HL-60/S4 (cell line): ENCODE measurements around the gene CCNQ.

Source experiments
- in situ Hi-C: fragments of 300-500 bp; cut with MboI; formaldehyde crosslinking; loops from 2 replicates; pipeline ENCODE4 v1.14.3; 2022; ENCODE audit warnings: low sequenced_read_pairs

The CCNQ gene

DNA sequence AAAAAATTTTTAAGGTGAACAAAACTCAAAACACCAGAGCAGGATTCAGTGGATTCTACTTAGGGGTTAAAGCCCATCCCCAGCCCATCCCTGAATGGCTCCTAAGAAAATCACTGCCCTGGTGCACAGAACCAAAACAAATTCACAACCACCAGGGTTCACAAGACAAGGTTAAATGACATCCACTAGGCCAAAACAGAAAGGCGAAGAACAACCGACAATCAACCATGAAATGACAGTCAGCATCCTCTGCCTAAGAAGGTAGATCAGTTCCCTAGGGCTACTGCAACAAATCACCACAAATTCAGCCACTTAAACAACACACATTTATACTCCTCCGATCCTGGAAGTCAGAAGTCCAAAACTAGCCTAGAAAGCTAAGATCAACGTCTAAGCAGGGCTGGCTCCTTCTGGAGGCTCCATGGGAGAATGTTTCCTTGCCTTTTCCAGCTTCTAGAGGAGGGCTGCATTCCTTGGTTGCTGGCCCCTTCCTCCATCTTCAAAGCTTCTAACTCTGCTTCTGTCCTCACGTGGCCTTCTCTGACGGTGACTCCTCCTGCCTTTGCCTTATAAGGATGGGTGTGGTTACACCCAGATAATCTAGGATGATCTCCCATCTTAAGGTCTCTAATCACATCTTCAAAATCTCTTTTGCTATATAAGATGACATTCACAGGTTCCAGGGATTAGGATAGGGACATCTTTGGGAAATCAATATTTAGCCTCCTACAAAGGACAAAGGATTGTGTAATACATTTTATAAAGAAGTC, 1.8 kb downstream of the CCNQ start:
- in situ Hi-C loops: no loop called here

DNA sequence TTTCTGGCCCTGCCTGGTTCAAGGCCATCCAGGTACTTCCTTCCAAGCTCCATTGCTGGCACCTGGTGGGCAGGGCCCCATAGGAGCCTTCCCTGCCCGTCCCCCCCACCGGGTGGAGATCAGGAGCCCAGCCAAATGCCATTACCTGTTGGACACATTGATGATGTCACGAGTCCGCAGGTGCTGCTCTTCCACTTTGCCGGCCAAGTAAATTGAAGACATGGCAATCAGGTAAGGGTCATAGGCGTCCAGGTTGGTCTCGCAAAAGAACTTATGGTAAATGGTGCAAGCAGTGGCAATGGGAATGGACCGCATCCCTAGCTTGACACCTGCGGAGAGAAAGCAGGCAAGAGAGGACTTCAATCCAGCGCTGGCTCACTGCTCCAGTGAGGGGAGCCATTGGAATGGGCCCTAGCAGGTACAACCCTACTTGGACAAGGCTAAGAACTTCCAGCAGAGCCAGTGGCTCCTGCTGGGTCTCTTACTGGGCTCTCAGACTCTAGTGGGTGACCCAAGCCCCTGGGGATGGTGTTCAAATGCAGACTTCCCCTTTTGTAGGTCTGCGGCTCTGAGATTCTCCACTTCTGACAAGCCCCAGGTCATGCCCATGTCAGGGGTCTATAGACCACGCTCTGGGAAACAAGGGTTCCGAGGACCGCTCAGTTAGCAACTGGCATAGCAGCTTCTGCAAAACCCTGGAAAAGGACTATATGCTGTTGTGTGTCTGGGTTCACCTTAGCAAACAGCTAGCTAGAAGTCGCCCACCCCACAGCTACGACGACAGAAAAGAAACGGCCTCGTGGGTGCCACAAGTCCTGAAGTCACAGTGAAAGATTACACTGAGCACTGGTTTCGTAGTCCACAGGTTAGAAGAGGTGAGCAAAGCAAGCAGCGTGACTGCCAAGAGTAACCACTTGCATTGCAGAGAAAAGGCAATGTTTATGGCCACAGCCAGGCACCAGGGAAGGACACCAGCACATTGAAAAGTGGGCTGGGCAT, 2.8 kb downstream of the CCNQ start:
- in situ Hi-C loops: no loop called here

DNA sequence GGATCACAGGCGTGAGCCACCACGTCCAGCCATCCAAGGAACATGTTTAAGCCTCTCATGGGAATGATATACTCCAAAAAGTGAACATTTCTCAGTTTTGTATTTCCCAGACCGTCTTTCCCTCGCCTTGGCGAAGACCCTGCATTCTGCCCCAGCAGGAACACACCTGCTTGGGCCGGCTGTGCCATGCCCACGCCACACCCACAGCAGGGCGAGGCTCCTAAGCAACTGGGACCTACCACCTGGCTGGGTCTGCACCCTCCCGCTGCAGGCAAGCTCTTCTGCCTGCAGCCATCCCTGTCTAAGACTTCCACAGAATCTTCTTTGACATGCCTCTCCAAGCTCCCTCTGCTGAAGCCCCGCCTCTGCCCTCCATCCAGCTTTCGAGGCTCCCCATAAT, 3.6 kb downstream of the CCNQ start:
- in situ Hi-C loops: no loop called here

DNA sequence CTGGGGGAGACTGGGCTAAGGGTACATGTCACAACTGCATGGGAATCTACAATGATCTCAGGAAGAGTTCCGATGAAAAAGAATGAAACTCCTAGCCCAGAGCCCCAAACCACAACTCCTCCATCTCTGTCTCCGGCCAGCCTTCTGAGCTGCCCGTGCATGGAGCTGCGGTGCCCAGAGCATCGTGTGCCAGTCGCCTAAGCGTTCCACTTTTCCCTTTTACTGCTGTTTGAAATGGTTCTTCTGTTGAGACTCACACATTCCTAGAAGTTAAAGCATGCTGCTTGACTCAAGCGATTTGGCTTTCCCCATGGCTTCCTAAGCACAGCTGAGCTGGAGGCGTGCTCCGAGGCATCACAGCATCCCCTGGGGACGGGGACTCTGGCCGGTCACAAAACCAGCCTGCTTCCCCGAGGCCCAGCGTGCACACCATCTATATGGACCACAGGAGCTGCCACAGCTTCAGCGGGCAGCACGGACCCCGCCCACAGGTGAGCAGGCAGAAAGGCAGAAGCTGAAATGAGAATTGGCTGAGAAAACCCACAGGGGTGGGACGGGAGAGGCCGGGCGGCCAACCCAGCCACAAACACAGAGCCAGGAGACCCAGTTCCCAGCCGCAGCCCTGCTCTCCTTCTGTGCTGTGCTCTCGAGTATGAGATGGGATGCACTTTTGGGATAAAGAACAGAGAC, 5.0 kb downstream of the CCNQ start:
- in situ Hi-C loops: no loop called here

DNA sequence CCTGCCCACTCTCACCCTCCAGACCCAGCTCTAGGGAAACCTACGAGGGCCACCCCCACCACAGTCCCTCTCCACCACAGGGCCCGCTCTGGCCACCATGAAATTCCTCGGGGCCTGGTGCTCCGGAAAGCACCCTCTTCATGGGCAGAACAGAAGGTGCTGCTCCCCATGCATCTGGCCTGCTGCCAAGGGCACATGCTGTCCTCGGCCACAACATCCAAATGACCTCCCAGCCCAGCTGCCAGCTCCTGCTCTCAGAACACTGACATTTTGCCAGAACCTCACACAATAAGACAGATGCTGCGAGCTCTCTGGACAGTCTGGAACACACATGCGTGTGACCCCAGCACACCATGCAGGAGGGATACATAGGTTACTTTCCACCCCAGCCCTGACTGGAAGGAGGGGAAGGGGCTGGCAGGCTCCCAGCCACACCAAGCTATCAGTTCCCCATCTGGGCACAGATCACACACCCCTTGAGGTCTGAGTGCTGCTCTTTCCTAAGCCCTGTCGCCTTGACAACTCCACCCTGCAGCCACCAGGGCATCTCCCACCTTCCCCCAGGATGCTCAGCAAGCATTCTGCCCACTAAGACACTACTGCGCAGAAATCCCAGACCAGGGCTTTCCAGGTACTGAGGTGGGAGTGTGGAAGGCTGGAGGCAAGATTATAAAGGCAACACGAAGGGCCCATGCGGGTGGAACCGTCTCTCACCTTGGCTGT, 5.8 kb downstream of the CCNQ start:
- in situ Hi-C loops: no loop called here

DNA sequence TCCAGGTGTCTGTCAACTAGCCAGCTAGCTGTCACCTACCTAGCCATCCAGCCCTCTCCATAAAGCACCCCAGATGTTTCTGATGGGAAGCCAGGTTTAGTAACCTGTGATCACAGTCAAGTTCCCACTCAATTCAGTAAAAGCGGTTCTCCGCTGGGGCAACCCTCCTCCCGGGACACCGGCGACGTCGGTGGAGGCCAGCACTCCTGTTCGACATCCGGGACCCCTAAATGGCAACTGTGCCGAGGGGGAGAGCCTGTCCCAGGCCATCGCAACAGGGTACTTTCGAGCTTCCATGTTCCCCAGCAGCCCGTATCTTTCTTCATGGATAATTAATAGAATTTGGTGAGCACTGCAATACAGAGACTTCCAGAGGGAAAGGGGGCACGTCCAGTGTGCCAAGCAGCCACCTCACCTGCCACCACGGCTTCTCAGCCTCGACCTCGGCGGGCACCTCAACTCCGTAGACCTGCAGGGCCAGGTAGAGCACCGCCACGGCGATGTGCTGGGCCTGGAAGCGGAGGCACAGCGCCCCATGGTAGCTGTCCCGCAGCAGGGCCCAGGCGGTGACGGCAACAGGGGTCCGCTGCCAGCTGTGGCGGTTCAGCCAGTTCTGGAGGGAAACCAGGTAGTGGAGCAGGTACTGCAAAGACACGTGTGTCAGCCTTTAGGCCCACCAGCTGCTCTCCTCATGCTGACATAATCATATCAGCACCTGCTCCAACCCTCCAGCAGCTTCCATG, 6.7 kb downstream of the CCNQ start:
- in situ Hi-C loops: no loop called here

DNA sequence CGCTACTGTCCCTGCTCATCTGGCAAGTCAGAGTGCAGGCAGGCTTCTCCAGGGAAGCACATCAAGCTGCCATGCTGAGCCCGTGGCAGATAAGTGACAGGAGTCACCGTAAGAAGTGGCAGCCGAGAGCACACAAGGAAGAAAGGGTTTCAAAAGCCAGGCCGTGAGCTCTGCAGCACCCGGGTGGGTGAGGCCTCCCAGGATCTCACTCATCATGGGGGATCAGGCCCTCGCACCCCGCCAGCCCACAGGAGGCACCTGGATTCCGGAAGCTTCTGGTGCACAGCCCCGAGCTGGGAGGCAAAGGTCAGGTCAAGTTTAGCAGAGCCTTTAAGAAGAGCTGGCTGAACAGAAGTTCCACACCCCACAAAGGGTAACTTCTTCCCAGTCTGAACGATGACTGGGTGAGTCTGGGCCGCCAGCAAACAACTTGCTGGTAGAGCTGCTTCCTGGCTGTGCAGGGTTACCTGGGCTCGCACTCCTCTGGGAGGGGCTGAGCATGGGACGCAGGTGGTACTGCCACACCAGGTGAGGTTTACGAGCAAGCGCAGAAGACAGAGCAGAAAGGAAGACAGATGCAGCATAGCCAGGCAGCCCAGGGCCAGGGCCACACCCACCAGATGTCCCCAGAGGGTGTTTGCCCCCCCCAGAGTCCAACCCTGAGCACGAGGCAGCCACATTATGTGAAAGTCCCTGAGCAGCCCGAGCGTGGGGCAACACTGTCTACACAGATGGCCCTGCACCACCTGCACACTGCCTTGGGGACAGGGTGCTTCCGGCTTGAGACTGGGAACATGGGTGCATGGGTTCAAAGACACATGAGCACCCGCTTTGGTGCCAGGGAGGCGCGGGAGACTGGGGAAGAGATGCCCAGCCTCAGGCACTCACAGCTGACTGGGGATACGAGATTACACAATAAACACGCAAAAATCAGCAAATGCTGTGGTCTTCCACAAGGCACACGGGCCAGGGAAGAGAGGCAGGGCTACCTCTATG, 7.7 kb downstream of the CCNQ start:
- in situ Hi-C loops: no loop called here

DNA sequence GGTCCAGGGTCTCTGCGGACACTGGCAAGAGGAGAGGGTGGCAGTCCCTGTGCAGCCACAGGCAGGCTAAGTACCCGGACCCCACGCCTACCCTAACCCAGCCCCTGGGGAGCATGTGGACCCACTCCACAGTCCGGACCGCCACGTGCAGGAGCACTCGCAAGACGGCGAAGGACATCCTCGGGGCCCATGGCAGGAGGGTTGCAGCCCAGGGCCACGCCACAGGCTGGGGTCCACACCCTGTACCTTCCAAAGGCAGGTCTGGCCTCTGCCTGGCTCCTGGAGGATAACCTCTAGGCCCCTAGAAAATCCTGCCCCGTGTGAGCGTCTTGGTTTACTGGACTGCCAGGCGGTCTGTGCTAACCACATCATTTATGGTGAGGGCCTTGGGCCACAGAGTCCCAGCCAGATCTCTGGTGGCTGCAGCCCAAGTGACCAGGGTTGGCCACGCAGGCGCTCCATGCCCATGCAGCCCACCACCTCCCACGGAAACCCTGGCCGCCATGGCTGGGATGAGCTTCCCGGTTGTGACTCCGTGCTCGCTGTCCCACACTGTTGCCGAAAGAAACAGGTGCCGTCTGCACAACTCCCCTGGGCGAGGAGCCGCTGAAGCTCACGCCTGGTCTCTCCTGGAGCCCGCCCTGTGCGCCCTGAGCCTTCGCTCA, 10.0 kb downstream of the CCNQ start:
- in situ Hi-C loops: no loop called here

DNA sequence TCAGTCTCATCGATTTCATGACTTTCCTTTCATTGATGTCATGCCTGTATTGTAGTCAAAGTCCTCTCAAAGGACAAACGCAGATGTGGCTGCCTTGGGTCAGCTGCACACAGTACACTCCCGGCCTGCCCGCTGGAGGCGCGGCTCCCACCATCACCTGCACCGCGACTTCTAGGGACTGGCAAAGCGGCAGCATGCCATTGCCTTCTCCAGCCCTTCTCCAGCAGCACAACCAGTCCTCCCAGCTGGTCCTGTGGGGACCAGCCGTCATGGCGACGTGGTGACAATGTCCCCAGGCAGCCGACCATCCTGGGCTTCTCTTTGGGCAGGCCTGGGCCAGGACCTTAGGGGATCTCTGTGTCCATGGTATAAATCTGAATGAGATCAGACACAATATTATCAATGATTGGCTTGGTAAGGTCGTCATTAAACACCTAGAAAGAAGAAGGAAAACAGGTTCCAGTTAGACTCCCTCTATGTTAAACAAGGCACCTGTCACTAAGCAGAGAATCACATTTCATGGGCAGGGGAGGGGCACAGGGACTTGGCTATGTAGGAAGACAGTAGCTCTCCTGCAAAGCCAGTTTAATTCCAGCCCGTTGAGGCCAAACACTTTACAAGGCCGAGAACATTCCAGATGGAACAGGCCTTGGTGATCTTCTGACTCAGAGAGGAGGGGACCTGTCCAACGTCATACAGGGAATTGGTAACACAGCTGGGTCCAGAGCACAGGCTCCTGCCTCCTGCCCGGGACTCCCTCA, 10.7 kb downstream of the CCNQ start:
- in situ Hi-C loops: no loop called here

DNA sequence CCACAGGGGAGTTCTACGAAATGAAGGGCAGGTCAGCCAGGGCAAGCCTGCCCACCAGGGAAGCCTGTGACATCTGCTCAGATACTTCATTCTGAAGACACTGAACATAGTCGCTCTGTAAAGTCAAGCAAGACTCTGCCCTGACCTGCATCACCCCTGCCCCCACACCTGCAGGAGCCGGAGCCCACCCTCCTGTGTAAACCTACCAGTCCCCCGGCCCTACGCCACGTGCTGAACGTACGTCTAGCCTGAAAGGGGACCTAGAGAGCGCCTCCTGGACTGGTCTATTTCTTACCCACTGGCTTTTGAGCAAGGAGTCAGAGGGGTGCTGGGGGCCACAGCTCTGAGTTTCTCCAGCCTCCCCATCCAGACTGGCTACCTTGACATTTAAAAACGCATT, 11.6 kb downstream of the CCNQ start:
- in situ Hi-C loops: no loop called here

DNA sequence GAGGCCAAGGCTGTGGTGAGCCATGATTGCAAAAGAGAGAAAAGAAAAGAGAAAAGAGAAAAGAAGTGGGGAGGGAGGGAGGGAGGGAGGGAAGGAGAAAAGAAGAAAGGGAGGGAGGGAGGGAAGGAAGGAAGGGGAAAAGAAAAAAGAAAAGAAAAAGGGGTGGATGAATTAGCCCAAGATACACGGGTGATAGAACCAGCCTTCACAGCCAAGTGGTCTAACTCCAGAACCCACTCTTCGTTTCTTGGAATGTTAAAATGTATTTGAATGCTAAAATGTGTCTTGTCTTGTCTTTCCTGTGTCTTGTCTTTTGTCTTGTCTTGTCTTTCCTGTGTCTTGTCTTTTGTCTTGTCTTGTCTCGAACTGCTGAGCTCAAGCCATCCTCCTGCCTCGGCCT, 13.1 kb downstream of the CCNQ start:
- in situ Hi-C loops: no loop called here

DNA sequence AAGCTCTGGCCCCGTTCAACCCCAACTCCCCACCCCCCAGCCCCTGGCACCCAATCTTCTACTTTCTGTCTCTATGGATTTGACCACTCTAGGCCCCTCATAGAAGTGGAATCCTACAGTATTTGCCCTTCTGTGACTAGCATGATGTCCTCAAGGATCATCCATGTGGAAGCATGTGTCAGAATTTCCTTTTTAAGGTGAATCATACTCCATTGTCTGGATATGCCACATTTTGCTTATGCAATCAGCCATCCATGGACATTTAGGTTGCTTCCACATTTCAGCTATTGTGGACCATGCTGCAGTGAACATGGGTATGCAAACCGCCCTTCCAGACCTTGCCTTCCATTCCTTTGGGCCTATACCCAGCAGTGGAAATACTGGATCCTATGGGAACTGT, 15.5 kb downstream of the CCNQ start:
- in situ Hi-C loops: no loop called here

DNA sequence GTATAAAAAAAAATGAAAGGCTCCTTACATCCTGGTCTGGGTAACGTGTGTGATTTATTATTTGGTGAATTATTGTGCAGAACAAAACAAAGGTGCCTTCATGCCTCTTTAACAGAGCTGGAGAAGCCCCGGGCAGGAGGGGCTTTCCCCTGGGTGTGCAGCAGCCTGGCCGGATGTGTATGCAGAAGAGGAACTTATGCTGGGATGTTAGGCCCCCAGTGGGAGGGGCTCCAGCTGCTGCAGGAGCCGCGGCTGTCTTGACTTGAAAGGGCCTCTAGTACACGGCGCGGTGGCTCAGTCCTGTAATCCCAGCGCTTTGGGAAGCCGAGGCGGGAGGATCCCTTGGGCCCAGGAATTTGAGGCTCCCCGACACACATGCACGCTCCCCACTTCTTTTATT, 16.0 kb downstream of the CCNQ start:
- in situ Hi-C loops: no loop called here

DNA sequence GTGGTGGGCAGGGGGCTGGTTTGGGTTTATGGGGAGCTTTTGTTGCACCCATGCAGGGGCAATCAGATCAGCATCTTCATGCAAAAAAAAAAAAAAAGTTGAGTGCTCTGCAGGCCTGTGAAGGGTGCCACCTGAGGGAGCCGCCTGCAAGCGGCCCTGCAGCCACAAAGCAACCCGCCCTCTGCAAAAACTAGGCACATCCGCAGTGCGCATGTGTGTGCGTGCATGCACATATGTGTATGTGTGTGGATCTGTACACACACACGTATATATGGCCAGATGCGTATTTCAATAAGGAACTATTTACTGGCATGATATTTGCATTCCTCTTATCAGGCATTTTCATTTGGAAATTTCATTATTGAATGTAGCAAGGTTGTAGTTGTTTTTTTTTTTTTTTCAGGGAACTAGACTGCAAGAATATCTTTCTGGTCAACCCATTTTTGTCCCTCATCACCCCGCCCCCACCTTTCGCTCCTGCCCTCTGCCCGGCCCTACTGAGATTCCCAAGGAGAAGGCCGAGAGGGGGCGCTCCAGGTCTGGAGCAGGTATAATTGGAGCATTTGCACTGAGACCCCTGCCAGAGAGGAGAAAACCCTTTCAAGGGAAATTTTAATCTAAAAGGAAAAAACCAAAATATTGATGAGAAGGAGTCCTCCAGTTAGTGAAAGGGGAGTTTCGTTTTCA, 18.1 kb downstream of the CCNQ start:
- in situ Hi-C loops: no loop called here

DNA sequence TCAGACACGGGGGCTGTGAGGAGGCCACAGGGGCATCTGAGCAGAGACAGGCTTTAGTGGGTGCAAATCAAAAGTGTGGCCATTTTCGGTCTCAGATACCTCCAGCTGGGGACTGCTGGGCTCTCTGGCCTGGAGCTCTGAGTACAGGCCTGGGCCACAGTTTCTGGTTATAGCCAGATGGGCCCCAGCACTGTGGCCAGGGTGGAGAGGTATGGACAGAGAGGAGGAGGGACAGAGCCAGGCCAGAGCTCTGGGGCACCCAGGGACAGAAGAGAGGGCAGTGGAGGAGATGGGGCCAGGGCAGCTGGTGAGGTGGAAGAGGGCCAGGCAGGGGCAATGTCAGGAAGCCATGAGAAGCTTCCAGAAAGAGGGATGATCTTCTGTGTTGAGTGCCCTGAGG, 20.1 kb downstream of the CCNQ start:
- in situ Hi-C loops: no loop called here

DNA sequence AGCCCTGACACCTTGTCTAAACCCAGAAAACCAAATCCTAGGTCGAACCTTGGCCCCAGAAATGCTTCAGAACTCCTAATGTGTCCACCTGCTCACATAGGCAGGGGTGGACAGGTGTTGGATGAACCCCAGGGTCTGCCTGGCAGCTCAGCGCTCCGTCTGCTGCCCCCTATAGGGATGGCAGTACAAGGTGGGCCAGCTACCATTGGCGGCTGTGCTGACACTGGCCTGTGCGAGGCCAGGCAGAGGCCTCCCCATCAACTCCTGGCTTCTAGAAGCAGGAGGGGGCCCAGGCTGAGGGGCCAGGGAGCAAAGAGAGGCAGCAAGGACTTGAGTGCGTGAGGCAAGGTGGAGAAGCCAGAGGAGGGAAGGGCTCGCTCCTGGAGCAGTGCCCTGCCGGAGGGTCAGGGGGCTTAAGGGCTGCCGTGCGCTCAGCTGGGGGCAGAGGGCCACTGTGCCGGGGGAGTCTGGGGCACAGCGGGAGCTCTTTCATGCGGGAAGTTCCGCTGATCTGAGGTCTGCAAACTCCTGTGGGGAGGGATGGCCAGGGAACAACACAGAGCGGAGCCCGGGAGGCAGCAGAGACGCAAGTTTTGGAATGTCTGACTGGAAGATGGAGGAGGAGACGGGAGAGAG, 20.6 kb downstream of the CCNQ start:
- in situ Hi-C loops: no loop called here

DNA sequence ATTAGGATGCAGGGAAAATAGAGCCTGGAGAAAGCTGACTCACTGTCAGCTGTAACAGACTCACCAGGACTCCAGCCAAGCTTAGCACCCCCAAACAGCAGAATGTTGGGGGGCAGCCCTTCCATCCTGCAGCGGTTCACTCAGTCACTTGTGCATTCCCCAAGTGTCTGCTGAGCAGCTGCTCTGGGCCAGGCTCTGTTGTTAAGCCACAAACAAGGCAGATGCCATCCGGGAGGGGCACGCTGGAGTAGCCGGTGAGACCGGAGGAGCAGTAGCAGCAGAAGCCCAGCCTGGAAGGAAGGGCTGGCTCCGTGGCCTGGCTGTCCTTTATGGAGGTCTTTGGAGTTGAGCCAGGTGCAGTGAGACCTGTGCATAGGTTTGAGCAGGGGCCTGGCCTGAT, 22.0 kb downstream of the CCNQ start:
- in situ Hi-C loops: no loop called here
